Activated CD8-positive, alpha-beta T cell treated with anti-CD3 and anti-CD28 coated beads for 36 hours (primary cell): ENCODE measurements around the gene RPP25L. TPM values are rescaled to one million over a fixed set of nuclear protein-coding genes. Genes with fewer than 3 reads are reported as not detected.

Source experiments
- ATAC-seq: fragments of 200-7000 bp; cut with Tn5 transposase; one replicate; pipeline ENCODE4 v1.10.0; 2021; ENCODE audit warnings: mild to moderate bottlenecking, moderate library complexity
- CTCF ChIA-PET: fragments of 350-600 bp; sonication (Branson Sonifier 250); formaldehyde crosslinking; loops from one replicate; lab custom pipeline; 2021; ENCODE audit warnings: antibody characterized with exemption; lab: Charles Lee
- POLR2A ChIA-PET: fragments of 350-600 bp; sonication (Branson Sonifier 250); formaldehyde crosslinking; loops from one replicate; lab custom pipeline; 2021; ENCODE audit warnings: antibody characterized with exemption; lab: Charles Lee
- DNase-seq: peaks from one replicate; pipeline ENCODE4 v3.0.0-alpha.2; 2020
- H3K27ac Mint-ChIP-seq: one replicate; pipeline ENCODE4 v1.8.0; 2021; ENCODE audit warnings: mild to moderate bottlenecking, mixed read lengths
- H3K27me3 Mint-ChIP-seq: one replicate; pipeline ENCODE4 v1.8.0; 2021; ENCODE audit warnings: mixed read lengths
- H3K36me3 Mint-ChIP-seq: one replicate; pipeline ENCODE4 v1.8.0; 2021; ENCODE audit warnings: low read depth, mixed read lengths
- H3K4me1 Mint-ChIP-seq: one replicate; pipeline ENCODE4 v1.8.0; 2021; ENCODE audit warnings: low read depth, mixed read lengths
- H3K4me3 Mint-ChIP-seq: one replicate; pipeline ENCODE4 v1.8.0; 2021; ENCODE audit warnings: mild to moderate bottlenecking, moderate library complexity, mixed read lengths
- H3K9me3 Mint-ChIP-seq: one replicate; pipeline ENCODE4 v1.8.0; 2021; ENCODE audit warnings: mixed read lengths
- intact Hi-C: fragments of 100-400 bp; cut with micrococcal nuclease; formaldehyde crosslinking; loops from one replicate; pipeline ENCODE4 v1.10.0; 2022
- total RNA-seq, 2 experiments: library from RNA; stranded (reverse); gene quantifications; one replicate each; pipeline ENCODE4 v1.2.3, GENCODE V29; 2021
- TF ChIP-seq, protein P1 (sequence below): fragments of 200-600 bp; IDR thresholded peaks from one replicate; pipeline ENCODE4 v1.8.0; 2022; ENCODE audit warnings: antibody characterized with exemption, mild to moderate bottlenecking

The RPP25L gene
- total RNA-seq, 2 experiments from 2014 or later, result 37.9 to 38.7 TPM

DNA sequence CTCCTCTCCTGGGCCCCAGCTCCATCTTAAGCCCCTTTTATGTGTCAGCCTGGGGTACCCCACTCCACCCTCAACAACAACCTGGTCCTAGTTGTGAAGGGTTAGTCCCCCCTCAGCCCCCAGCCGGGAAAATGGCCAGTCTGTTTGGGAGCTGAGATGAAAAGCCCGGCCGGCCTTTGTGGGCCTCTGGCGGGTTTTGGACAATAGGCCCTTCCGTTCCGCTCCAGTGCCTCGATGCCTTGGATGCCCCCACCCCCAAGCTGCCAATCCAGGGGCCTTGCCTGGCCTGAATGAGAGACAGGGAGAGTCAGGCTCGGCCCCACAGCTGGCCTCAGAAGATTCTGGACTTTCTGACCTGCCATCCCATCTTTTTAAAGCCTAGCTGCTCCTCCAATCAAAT lies 31.5 kb downstream of the RPP25L start:
- ATAC-seq (no peak), DNase-seq (no peak)
- Mint-ChIP-seq H3K27ac (no peak overlapping the region), H3K9me3 (no peaks in the 10 kb centered on the region), H3K4me3 (no peak overlapping the region), H3K27me3 (peaks cover 54% of the 10 kb centered on the region), H3K36me3 (no peaks in the 10 kb centered on the region), H3K4me1 (peaks cover 6% of the 10 kb centered on the region)
- CTCF ChIA-PET, result interaction anchor here (1.4 to 4.9 kb wide), 5 partner anchors 11 to 176 kb away, joined by 5 to 22 read pairs (median 9); no protein-coding TSS in a partner anchor
- intact Hi-C loops, result no loop called here
- TF ChIP-seq, protein P1, sequence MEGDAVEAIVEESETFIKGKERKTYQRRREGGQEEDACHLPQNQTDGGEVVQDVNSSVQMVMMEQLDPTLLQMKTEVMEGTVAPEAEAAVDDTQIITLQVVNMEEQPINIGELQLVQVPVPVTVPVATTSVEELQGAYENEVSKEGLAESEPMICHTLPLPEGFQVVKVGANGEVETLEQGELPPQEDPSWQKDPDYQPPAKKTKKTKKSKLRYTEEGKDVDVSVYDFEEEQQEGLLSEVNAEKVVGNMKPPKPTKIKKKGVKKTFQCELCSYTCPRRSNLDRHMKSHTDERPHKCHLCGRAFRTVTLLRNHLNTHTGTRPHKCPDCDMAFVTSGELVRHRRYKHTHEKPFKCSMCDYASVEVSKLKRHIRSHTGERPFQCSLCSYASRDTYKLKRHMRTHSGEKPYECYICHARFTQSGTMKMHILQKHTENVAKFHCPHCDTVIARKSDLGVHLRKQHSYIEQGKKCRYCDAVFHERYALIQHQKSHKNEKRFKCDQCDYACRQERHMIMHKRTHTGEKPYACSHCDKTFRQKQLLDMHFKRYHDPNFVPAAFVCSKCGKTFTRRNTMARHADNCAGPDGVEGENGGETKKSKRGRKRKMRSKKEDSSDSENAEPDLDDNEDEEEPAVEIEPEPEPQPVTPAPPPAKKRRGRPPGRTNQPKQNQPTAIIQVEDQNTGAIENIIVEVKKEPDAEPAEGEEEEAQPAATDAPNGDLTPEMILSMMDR, result no peak
- POLR2A ChIA-PET, result interaction anchor here (0.5 kb wide), 1 partner anchor 167 kb away, joined by 3 read pairs; no protein-coding TSS in a partner anchor

- intact Hi-C loops, result no loop called here
- Mint-ChIP-seq H3K9me3 (no peaks in the 10 kb centered on the region), H3K36me3 (no peaks in the 10 kb centered on the region), H3K4me3 (no peak overlapping the region), H3K4me1 (peaks cover 6% of the 10 kb centered on the region), H3K27ac (no peak overlapping the region), H3K27me3 (peaks cover 51% of the 10 kb centered on the region)
- POLR2A ChIA-PET, result interaction anchor here (0.8 kb wide), 1 partner anchor 204 kb away, joined by 4 read pairs; no protein-coding TSS in a partner anchor
- ATAC-seq, result no peak
- TF ChIP-seq, protein P1, result no peak
- DNase-seq, result no peak
- CTCF ChIA-PET, result interaction anchor here (1.1 to 4.9 kb wide), 6 partner anchors 12 to 175 kb away, joined by 3 to 22 read pairs (median 8); partner anchors contain the start of gene SIGMAR1
These were observed 32.1 kb downstream of the RPP25L start for GRCh38 chr9:34579808-34580163.

DNA sequence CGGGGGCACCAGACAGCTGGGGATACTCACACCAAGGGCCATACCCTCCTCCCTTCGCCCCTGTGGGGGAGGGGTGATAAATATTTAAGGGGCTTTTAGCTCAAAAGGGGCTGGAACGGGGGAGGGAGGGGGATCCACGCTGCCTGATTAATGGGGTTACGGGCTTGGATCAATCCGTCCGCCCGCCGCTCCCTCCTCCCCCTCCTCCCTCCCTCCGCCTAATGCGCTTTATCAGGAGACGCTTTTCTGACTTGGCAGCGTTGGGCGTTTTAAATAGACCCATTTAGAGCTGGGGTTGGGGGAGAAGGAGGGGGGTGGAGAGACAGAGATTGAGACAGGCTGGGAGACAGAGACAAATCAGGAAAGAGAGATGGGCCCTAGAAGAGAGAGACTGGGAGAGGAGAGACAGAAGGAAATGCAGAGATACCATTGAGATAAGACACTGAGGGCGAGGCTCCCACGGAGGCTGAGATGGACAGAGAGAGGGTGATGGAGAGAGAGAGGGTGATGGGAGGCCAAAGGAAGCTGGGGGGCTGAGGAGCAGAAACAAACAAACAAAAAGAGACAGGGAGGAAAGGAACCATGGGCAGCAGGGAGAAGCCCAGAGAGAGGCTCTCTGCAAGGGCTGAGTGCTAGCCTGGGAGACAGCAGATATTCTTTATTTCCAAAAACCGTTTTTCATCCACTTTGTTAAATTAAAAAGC lies 32.6 kb downstream of the RPP25L start:
- ATAC-seq (no peak), DNase-seq (no peak)
- H3K27me3 Mint-ChIP-seq, result peaks cover 49% of the 10 kb centered on the region
- ChIA-PET CTCF (interaction anchor here (0.6 to 4.9 kb wide), 7 partner anchors 12 to 187 kb away, joined by 3 to 22 read pairs (median 6); partner anchors contain the start of gene SIGMAR1), POLR2A (interaction anchor here (0.8 kb wide), 1 partner anchor 204 kb away, joined by 4 read pairs; no protein-coding TSS in a partner anchor)
- intact Hi-C loops, result no loop called here
- H3K9me3 Mint-ChIP-seq, result no peaks in the 10 kb centered on the region
- H3K27ac Mint-ChIP-seq, result no peak overlapping the region
- TF ChIP-seq, protein P1, result no peak
- no peaks in the 10 kb centered on the region for H3K36me3 Mint-ChIP-seq
- no peak overlapping the region for H3K4me3 Mint-ChIP-seq
- H3K4me1 Mint-ChIP-seq, result peaks cover 6% of the 10 kb centered on the region

- Mint-ChIP-seq H3K27ac (no peak overlapping the region), H3K4me3 (no peak overlapping the region), H3K9me3 (no peaks in the 10 kb centered on the region), H3K27me3 (peaks cover 48% of the 10 kb centered on the region), H3K36me3 (no peaks in the 10 kb centered on the region), H3K4me1 (peaks cover 6% of the 10 kb centered on the region)
- TF ChIP-seq, protein P1, result no peak
- ATAC-seq, result peak; percentile 74
- intact Hi-C loops, result no loop called here
- peak; percentile 30 for DNase-seq
- CTCF ChIA-PET, result interaction anchor here (0.6 to 4.9 kb wide), 8 partner anchors 12 to 186 kb away, joined by 3 to 22 read pairs (median 6); partner anchors contain the start of gene SIGMAR1
- POLR2A ChIA-PET, result no interaction called here
These were observed 33.4 kb downstream of the RPP25L start for GRCh38 chr9:34578241-34579103.
